ENCODE results near the gene CHPT1. TPM values are rescaled to one million over a fixed set of nuclear protein-coding genes. Genes with fewer than 3 reads are reported as not detected.
"Not testable (repeated sequence)": the region's sequence is repeated elsewhere in the genome, so short reads cannot be mapped to it uniquely, and the experiment has no call there.

The CHPT1 gene
- polyA plus RNA-seq, 4 donors, result 35.5 to 47.5 (median 45.9) TPM

- no peak for DNase-seq (ENCODE audit: low read depth in 4 of 4, low spot score in 3 of 4)
These were observed 22.1 kb downstream of the CHPT1 start for GRCh38 chr12:101719566-101719965.

DNA sequence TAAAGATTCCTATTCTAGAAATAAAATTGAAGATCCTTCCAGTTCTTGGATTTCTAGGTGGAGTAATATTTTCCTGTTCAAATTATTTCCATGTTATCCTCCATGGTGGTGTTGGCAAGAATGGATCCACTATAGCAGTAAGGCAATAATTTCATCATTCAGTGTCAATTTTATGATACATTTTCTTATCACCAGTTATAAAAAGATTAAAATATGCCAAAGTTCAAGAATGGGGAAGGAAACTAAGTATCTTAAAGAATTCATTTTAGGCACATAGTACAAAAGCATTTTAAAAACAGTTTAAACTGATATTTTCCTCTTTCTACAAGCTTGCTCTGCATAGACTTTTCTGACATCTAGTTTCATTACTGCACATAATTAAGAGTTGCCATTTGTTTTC lies 22.7 kb downstream of the CHPT1 start:
- no peak for DNase-seq (ENCODE audit: low read depth in 4 of 4, low spot score in 3 of 4)

DNA sequence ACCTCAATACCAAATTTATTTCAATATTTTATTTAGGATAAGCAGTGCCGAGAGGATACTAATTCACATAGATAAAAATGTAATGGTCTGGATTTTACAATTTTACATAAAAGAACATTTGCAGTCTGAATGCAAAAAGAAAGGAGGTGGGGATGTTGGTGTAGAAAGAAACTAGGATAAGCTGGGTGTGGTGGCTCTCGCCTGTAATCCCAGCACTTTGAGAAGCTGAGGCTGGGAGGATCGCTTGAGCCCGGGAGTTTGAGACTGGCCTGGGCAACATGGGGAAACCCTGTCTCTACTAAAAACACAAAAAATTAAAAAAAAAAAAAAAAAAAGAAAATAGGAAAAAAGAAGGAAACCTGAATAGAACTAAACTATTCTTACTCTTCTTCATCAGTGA lies 25.0 kb downstream of the CHPT1 start:
- no peak for DNase-seq (ENCODE audit: low read depth in 4 of 4, low spot score in 3 of 4)

- DNase-seq (ENCODE audit: low read depth in 4 of 4, low spot score in 3 of 4), result no peak
These were observed 29.7 kb downstream of the CHPT1 start for GRCh38 chr12:101727098-101727497.

GRCh38 chr12:101729842-101730241 lies 32.4 kb downstream of the CHPT1 start:
- DNase-seq (ENCODE audit: low read depth in 4 of 4, low spot score in 3 of 4), result no peak

DNA sequence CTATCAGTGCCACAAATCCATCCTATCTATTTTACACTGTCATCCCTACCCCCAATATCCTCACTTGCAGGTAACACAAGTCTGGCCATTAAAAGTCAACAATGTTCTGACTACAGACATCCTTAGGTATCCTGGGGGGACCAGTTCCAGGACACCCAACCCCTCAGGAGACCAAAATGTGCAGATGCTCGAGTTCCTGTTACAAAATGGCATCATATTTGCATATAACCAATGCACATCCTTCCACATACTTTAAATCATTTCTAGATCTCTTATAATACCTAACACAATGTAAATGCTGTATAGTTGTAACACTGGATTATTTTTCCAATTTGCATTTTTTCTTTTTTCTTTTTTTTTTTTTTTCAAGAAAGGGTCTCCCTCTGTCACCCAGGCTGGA lies 34.9 kb downstream of the CHPT1 start:
- no peak for DNase-seq (ENCODE audit: low read depth in 4 of 4, low spot score in 3 of 4)

- DNase-seq (ENCODE audit: low read depth in 4 of 4, low spot score in 3 of 4), result no peak
These were observed 35.7 kb downstream of the CHPT1 start for GRCh38 chr12:101733166-101733565.

DNA sequence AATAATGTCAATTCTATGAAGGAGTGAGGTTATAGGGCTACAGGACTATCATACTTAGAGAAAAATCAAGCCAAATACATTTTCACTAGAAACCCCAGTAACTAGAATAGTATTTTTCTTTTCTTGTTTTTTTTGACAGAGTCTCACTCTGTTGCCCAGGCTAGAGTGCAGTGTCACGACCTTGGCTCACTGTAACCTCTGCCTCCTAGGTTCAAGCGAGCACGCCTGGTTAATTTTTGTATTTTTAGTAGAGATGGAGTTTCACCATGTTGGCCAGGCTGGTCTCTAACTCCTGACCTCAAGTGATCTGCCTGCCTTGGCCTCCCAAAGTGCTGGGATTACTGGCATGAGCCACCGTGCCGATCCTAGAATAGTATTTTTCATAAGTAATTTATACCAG lies 37.0 kb downstream of the CHPT1 start:
- DNase-seq (ENCODE audit: low read depth in 4 of 4, low spot score in 3 of 4), result not testable (repeated sequence)

- no peak for DNase-seq (ENCODE audit: low read depth in 4 of 4, low spot score in 3 of 4)
These were observed 40.0 kb downstream of the CHPT1 start for GRCh38 chr12:101737476-101737875.

DNA sequence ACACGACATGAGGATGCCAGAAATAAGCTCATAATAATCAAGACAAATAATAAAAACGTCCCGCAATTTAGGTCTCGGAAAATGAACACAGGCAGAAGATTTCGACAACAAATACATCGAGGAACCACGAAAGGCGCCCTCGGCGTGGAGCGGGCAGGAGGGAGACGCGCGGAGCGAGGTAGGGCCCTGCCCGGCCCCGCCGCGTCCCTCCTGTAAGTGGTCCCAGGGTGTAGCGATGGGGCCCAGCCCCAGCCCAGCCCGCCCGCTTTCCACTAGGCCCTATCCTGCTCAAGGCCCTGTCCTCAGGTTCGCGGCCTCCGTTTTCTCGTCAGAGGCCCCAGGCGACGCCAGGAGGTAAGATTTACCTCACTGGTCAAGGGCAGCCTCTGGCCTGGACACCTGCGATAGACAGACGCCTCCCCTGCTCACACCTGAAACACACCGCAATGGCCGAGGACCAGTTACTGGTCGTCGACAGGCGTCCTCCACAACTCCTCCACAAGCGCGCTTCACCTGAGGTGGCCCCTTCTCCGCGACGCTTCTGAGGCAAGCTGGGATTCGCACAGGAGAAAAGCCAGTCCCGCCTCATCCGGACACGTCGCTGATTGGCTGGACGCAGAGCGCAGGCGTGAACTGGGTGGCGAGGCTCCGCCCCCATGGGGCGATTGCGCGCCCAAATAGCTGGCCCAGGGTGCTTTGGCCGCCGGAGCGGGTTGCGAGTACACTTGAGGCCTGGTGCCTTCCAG lies 41.7 kb downstream of the CHPT1 start, which contains the start of gene SYCP3:
Gene SYCP3 (minus strand): TSS at position 543 of the 746 bp plus-strand sequence. CDS start 1,527 bp downstream, outside the sequence.
- no peak for DNase-seq (ENCODE audit: low read depth in 4 of 4, low spot score in 3 of 4)

DNA sequence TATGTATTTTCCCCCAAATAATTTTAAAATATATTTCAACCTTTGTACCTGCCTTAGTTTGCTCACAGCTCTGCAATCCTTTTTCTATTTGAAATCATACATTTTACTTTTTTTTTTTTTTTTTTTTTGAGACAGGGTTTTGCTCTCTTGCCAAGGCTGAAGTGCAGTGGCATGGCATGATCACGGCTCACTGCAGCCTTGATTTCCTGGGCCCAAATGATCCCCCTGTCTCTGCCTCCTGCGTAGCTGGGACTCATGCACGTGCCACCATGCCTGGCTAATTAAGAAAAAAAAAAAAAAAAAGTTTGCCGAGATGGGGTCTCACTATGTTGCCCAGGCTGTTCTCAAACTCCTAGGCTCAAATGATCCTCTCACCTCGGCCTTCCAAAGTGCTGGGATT lies 43.1 kb downstream of the CHPT1 start:
- no peak for DNase-seq (ENCODE audit: low read depth in 4 of 4, low spot score in 3 of 4)

DNA sequence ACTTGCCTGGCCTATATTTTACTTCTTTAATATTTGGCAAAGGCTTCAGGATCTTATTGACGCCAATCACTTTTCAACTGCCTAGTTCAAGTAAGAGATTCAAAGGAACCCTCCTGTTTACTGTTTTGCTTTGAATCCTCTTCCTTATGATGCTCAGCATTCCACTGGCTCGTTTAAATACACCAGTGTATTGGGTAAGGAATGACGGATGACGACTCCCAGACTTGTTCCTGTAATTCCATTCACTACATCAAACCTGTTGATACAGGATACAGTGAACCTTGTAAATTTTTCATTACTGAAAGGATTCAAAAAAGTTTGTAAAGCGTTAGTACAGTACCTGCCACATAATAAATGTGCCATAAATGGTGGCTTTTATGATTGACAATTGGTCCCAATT lies 43.5 kb downstream of the CHPT1 start:
- no peak for DNase-seq (ENCODE audit: low read depth in 4 of 4, low spot score in 3 of 4)

GRCh38 chr12:101743242-101743641 lies 45.8 kb downstream of the CHPT1 start:
- no peak for DNase-seq (ENCODE audit: low read depth in 4 of 4, low spot score in 3 of 4)

DNA sequence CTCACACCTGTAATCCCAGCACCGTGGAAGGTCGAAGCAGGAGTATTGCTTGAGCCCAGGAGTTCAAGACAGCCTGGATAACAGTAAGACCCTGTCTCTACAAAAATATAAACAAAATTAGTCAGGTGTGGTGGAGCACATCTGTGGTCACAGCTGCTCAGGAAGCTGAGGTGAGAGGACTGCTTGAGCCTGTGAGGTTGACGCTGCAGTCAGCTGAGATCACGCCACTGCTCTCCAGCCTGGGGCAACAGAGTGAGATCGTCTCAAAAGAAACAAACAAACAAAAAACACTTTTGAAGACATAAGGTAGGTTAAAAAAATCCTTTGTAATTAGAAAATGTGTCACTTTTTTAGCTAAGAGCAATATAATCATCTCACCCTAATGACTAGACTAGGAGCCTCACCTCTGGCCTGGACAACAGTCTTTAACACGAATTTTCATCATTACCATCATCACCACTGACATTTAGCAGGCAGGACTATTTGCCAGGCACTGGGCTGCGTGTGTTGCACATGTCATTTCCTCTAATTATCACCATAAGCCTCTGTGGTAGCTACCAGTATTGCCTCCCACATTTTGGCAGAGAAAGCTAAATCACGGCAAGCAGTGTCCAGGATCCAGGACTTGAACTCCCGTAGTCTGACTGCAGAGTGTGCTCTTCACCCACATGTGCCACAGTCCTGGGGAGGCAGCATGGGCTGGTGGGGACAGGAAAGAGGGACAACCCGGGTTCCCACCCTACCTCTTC lies 46.5 kb downstream of the CHPT1 start:
- DNase-seq (ENCODE audit: low read depth in 4 of 4, low spot score in 3 of 4), result no peak

DNA sequence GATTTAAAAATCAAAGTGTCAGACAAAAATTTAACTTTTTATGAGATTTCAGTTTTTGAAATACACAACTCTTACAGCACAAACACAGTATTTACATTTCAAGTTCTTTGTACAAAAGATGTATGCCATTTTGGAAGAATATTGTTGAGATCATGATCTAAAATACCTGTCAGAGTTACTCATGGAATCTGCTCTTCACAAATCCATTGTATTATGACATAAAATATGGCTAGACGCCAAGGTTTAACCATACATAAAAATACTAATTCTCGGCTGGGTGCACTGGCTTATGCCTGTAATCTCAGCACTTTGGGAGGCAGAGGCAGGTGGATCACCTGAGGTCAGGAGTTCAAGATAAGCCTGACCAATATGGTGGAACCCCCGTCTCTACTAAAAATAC lies 48.0 kb downstream of the CHPT1 start:
- DNase-seq (ENCODE audit: low read depth in 4 of 4, low spot score in 3 of 4), result no peak

- DNase-seq (ENCODE audit: low read depth in 4 of 4, low spot score in 3 of 4), result no peak
These were observed 48.8 kb downstream of the CHPT1 start for GRCh38 chr12:101746196-101746595.

- DNase-seq (ENCODE audit: low read depth in 4 of 4, low spot score in 3 of 4), result no peak
These were observed 49.2 kb downstream of the CHPT1 start for GRCh38 chr12:101746661-101747060.

- DNase-seq (ENCODE audit: low read depth in 4 of 4, low spot score in 3 of 4), result no peak
These were observed 50.3 kb downstream of the CHPT1 start for GRCh38 chr12:101747697-101748096.

DNA sequence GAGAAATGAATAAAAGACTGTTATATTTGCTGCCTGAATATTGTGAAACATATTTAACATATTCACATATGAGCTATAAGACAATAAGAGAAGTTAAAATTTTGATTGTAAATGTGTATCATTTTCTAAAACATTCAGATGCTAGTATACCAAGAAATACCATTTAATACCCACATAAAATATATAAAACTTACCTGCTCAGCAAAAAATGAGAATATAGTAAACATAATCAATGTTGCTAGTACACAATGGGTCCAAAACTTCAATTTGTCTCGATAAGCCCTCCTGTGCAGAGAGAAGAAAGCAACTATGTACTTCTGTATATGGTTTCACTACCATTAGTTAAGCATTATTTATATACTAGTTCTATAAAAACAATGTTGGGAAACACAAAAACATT lies 51.5 kb downstream of the CHPT1 start:
- DNase-seq (ENCODE audit: low read depth in 4 of 4, low spot score in 3 of 4), result no peak

GRCh38 chr12:101749657-101750056 lies 52.2 kb downstream of the CHPT1 start:
- no peak for DNase-seq (ENCODE audit: low read depth in 4 of 4, low spot score in 3 of 4)

GRCh38 chr12:101750152-101750551 lies 52.7 kb downstream of the CHPT1 start:
- no peak for DNase-seq (ENCODE audit: low read depth in 4 of 4, low spot score in 3 of 4)
